Lung (tissue), 12 donors: ENCODE results near the gene IL6R. TPM values are rescaled to one million over a fixed set of nuclear protein-coding genes. Genes with fewer than 3 reads are reported as not detected.

Experiments
- ATAC-seq: fragments of 200-7000 bp; cut with Tn5 transposase; one replicate; pipeline ENCODE4 v1.9.1; 2020; ENCODE audit warnings: moderate number of reproducible peaks; ENCODE audit not compliant: insufficient read depth, low FRiP score
- DNase-seq, 3 donors: peaks; one replicate each; pipeline ENCODE4 v3.0.0-alpha.2; 2013 to 2017
- H3K27ac ChIP-seq, 2 donors: one replicate each; pipeline ENCODE4 v1.5.1; 2013; ENCODE audit warnings: mild to moderate bottlenecking in 2 of 2, moderate library complexity in 2 of 2, control low read depth in 1 of 2, inconsistent platforms in 1 of 2, low read depth in 1 of 2, low read length in 1 of 2
- H3K27me3 ChIP-seq, 3 donors: one replicate each; pipeline ENCODE4 v1.5.1; 2013; ENCODE audit warnings: low read length in 2 of 3; ENCODE audit not compliant: control insufficient read depth in 3 of 3, insufficient read depth in 3 of 3
- H3K36me3 ChIP-seq, 4 donors: one replicate each; pipeline ENCODE4 v1.5.1; 2013; ENCODE audit warnings: low read length in 4 of 4, mild to moderate bottlenecking in 1 of 4, moderate library complexity in 1 of 4; ENCODE audit not compliant: control insufficient read depth in 4 of 4, insufficient read depth in 4 of 4
- H3K4me1 ChIP-seq, 5 donors: one replicate each; pipeline ENCODE4 v1.5.1; 2013; ENCODE audit warnings: low read length in 5 of 5, mild to moderate bottlenecking in 2 of 5, moderate library complexity in 1 of 5; ENCODE audit not compliant: control insufficient read depth in 5 of 5, insufficient read depth in 5 of 5
- H3K4me3 ChIP-seq: one replicate; pipeline ENCODE4 v1.5.1; 2013; ENCODE audit warnings: mild to moderate bottlenecking, control low read depth, moderate library complexity
- H3K9ac ChIP-seq, 2 donors: one replicate each; pipeline ENCODE4 v1.5.1; 2013; ENCODE audit warnings: low read length in 2 of 2, control low read depth in 1 of 2; ENCODE audit not compliant: insufficient read depth in 1 of 2
- H3K9me3 ChIP-seq, 4 donors: one replicate each; pipeline ENCODE4 v1.5.1; 2013; ENCODE audit warnings: low read length in 3 of 4, mild to moderate bottlenecking in 1 of 4, moderate library complexity in 1 of 4; ENCODE audit not compliant: control insufficient read depth in 4 of 4, insufficient read depth in 3 of 4
- CTCF ChIP-seq: IDR thresholded peaks from 2 replicates; pipeline ENCODE4 v1.5.1; 2012; ENCODE audit warnings: mild to moderate bottlenecking; ENCODE audit errors: control extremely low read depth, extremely low read depth
- WGBS, 2 donors: extraction: QIAGEN DNeasy Blood & Tissue Kit; methylation state at CpG; one replicate each; pipeline ENCODE4 v1.1.7; 2013; 5-methylcytosine and 5-hydroxymethylcytosine counted together
- polyA plus RNA-seq, 2 donors: library from polyadenylated mRNA; stranded (reverse); fragments of 200-250 nt; gene quantifications; one replicate each; pipeline ENCODE4 v1.2.1, GENCODE V29; 2013
- total RNA-seq, 2 donors: library from RNA; depleted of rRNA in 1 of 2; stranded (reverse); fragments of >200 nt in 1 of 2; gene quantifications; one replicate each; pipeline ENCODE4 v1.2.1, GENCODE V29; 2014 to 2021
- donor health status: control.
- donor health status: control.
- donor health status: Bipolar disorder and iron deficiency.
- donor health status: healthy.
- donor health status: DM: yes; HTN: yes; CAD: no.

IL6R gene
- total and polyA plus RNA-seq, 4 donors = 12.3 to 79.7 (median 32.0) TPM

GRCh38 chr1:154465621-154466195 lies 60.6 kb downstream of the IL6R start:
- WGBS, 2 donors = 76 to 80% methylated on average over 8 of the region's 8 CpGs
- peak overlapping the region in 1 of 2 donors; percentile 57 for H3K27ac ChIP-seq

DNA sequence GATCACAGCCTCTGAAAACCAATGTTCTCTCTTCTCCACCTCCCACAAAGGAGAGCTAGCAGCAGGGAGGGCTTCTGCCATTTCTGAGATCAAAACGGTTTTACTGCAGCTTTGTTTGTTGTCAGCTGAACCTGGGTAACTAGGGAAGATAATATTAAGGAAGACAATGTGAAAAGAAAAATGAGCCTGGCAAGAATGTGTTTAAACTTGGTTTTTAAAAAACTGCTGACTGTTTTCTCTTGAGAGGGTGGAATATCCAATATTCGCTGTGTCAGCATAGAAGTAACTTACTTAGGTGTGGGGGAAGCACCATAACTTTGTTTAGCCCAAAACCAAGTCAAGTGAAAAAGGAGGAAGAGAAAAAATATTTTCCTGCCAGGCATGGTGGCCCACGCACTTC lies 61.1 kb downstream of the IL6R start:
- TF ChIP-seq CTCF = no peak
- Histone ChIP-seq H3K4me3 (no peak overlapping the region), H3K9me3 (no peaks in the 10 kb centered on the region), H3K27me3 (no peaks in the 10 kb centered on the region), H3K36me3 (peaks cover 0 to 13% (median 3%) of the 10 kb centered on the region in 4 donors), H3K9ac (no peak overlapping the region), H3K4me1 (peaks cover 0 to 8% (median 0%) of the 10 kb centered on the region in 5 donors), H3K27ac (peak overlapping the region in 1 of 2 donors; percentile 57)
- 56 to 65% methylated on average over 3 of the region's 3 CpGs for WGBS, 2 donors
- DNase-seq (no peak), ATAC-seq (no peak)

More at GRCh38 chr1:154465621-154466195, 60.6 kb downstream of the IL6R start:
- Histone ChIP-seq H3K27me3 (no peaks in the 10 kb centered on the region), H3K4me3 (no peak overlapping the region), H3K9me3 (no peaks in the 10 kb centered on the region), H3K9ac (no peak overlapping the region), H3K36me3 (peaks cover 0 to 13% (median 3%) of the 10 kb centered on the region in 4 donors), H3K4me1 (peaks cover 0 to 8% (median 0%) of the 10 kb centered on the region in 5 donors)
- no peak for ATAC-seq
- DNase-seq = no peak
- TF ChIP-seq CTCF = no peak

DNA sequence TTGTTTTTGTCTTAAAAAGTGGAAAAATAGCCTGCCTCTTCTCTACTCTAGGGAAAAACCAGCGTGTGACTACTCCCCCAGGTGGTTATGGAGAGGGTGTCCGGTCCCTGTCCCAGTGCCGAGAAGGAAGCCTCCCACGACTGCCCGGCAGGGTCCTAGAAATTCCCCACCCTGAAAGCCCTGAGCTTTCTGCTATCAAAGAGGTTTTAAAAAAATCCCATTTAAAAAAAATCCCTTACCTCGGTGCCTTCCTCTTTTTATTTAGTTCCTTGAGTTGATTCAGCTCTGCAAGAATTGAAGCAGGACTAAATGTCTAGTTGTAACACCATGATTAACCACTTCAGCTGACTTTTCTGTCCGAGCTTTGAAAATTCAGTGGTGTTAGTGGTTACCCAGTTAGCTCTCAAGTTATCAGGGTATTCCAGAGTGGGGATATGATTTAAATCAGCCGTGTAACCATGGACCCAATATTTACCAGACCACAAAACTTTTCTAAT lies 61.8 kb downstream of the IL6R start:
- Histone ChIP-seq H3K27me3 (no peaks in the 10 kb centered on the region), H3K9me3 (no peaks in the 10 kb centered on the region), H3K4me1 (peaks cover 0 to 8% (median 0%) of the 10 kb centered on the region in 5 donors), H3K27ac (no peak overlapping the region), H3K9ac (no peak overlapping the region), H3K36me3 (peaks cover 0 to 13% (median 3%) of the 10 kb centered on the region in 4 donors), H3K4me3 (no peak overlapping the region)
- DNase-seq (no peak), ATAC-seq (no peak)
- WGBS, 2 donors = 29 to 56% methylated on average over 8 of the region's 8 CpGs
- no peak for TF ChIP-seq CTCF
